ENCODE measurements around the gene MCCD1.

The MCCD1 gene

DNA sequence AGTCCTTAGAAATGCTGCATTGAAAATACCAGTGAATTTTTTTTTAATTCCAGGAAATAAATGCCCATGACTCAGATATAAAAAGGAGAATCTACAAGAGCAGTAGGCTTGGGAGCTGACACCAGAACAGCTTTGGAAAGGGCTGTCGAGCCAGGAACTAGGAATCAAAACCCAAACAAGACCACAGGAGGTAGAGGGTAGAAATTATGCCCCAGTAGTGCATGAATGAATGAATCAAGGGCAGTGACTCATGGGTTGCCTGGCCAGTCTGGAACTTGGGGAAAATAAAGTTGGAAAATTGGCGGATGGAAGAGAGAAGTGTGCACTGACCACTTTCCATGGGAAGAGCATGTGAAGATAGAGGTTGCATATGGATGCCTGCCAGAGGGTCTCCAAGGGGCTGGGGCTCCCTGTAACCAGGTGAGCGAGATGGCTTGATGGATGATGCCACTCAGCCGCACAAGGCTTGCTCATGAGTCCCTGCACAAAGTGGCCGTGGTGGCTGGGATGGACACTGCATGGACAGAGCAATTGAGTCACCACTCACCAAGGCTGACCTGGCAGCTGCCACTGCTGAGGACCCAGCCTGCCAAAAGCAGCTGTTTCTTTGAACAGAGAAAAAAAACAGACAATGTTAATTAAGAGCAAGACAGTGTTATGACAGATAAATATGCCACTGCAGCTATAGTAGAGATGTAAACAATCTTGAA lies 15.2 kb upstream of the MCCD1 start:
- DNase-seq (ENCODE audit: low spot score): no peak

DNA sequence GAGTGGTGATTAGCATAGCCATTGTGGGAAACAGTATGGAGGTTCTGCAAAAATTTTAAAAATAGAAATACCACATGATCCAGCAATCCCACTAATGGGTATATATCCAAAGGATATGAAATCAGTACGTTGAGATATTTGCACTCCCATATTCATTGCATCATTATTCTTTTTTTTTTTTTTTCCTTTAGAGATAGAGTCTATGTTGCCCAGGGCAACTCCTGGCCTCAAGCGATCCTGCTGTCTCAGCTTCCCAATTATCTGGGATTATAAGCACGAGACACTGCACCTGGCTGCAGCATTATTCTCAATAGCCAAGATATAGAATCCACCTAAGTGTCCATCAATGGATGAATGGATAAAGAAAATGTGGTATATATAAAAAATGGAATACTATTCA lies 6.9 kb upstream of the MCCD1 start:
- no peak for DNase-seq (ENCODE audit: low spot score)

DNA sequence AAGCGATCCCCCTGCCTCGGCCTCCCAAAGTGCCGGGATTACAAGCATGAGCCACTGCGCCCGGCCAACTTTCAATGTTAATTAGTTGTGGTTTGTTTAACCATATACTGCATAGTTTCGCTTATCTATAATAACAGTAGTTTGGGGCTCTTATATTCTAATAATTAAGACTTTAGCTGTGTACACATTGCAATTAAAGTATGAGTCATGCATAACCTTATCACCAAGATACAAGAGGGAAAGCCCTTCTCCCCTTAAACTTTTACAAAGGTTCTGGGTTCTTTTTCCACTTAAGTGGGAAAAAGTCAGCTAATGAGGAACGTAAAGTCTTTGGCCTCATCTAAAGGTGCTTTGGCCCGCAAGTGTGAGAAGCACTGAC lies 3.2 kb upstream of the MCCD1 start:
- no peak for DNase-seq (ENCODE audit: low spot score)

GRCh38 chr6:31525932-31526591 lies 2.7 kb upstream of the MCCD1 start:
- peak; percentile 26 for DNase-seq (ENCODE audit: low spot score)

DNA sequence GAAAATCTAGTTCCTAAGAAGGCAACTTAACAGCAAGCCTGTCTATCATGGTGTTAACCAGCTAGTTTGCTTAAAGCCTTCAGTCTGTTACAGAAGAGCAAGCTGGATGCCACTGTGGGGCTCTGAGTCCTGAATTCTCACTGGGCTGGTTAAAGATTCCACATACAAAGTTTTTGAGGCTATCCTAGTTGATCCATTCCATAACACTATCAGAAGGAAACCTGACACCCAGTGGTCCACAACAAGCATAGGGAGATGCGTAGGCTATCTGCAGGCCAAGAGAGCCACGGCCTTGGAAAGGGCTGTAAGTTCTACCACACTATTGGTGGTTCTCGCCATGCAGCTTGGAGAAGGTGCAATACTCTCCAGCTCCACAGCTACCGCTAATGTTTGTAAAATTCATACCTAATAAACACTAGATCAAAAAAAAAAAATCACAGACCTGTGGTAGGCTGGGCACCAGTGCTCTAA lies 420 bp upstream of the MCCD1 start:
- DNase-seq (ENCODE audit: low spot score): no peak

GRCh38 chr6:31529329-31530150 lies 778 bp downstream of the MCCD1 start:
- no peak for DNase-seq (ENCODE audit: low spot score)

DNA sequence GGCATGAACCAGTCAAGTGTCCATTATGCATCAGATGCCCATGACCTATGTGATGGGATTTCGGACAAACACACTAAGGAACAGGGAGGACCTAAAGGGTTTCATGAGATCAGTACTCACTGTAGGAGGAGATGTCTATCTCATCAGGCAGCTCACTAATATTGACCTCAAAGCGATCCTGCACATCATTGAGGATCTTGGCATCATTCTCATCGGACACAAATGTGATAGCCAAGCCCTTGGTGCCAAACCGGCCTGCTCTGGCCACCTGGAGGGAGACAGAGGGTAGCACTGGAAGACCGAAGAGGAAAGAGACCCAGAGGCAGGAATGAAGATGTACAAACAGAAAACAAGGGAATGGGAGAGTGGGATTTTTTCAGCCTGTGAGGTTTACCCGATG lies 1.9 kb downstream of the MCCD1 start:
- no peak for DNase-seq (ENCODE audit: low spot score)

DNA sequence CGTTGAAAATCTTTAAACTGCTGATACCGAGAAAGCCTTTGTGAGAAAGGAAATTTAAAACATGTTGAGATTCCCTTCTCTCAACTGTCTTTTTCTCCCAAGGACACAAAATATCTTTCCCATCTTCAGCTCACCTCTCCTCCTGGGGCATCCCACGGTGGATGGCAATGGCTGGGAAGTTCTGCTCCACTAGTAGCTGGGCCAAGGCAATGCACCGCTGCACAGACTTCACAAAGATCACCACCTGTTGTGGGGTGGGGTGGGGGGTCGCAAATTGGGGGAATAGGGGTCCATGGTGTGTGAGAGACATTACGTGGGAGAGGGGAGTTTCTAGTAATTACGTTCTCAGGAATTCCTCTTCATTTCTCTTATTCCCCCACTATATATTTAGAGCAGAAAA lies 2.4 kb downstream of the MCCD1 start:
- DNase-seq (ENCODE audit: low spot score): no peak

GRCh38 chr6:31531771-31532643 lies 3.2 kb downstream of the MCCD1 start:
- no peak for DNase-seq (ENCODE audit: low spot score)

DNA sequence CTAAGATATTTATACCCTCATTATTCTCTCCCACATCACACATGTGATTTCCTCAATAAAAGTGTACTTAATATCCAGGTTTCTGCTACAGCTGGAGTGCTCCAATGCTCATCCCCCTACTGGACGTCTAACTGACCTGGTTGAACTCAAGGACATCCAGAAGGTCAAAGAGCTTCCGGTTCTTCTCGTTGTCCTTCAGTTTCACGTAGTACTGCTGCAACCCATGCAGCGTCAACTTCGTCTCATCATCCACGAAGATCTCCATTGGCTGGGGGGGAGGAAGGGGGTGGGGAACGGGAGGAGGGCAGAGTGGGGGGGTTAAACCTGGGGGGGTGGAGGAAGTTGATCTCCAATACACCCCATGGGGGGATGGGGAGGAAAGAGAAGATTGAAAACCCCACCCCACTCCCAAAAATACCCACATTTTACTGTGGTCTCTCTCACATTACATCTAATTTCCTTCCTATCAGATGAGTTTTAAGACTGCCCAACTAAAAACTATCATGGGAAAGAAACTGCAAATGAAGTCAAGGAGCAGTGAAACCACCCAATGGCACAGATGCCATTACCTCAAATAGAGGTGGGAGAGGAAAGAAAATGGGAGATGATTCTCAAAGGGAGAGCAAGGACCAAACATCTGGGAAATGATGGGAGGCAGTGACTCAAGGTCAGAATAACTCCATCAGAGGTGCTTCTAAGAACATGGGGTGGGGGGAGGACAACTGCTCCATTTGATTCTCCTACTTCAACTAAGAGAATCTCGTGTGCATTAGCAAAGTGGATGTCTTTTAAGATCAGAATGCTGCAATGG lies 4.1 kb downstream of the MCCD1 start:
- DNase-seq (ENCODE audit: low spot score): no peak

DNA sequence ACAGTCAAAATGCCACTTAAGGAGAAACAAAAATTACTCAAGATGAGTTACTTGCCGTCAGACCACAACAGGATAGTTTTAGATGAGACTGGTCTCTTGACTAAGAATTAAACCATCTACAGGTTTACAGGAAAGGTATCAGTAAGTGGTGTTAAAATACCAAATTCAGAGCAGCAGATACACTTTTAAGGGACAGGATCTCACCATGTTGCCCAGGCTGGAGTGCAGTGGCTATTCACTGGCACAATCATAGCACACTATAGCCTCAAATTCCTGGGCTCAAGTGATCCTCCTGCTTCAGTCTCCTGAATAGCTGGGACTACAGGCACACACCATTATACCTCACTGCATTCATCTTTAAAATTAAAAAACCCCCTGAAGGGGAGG lies 4.7 kb downstream of the MCCD1 start:
- no peak for DNase-seq (ENCODE audit: low spot score)

DNA sequence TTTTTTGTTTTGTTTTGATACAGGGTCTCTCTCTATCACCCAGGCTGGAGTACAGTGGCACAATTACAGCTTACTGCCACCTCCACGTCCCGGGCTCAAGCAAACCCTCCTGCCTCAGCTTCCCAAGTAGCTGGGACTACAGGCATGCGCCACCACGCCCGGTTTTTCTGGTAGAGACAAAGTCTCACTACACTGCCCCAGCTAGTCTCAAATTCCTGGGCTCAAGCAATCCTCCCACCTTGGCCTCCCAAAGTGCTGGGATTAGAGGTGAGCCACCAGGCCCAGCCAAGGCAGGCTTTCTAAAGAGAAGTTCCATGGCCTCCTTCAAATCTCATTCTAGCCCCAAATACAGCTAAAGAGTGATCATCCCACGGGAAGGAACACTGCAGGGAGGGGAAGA lies 5.2 kb downstream of the MCCD1 start:
- no peak for DNase-seq (ENCODE audit: low spot score)

- DNase-seq (ENCODE audit: low spot score): no peak
These were observed 5.8 kb downstream of the MCCD1 start for GRCh38 chr6:31534521-31535040.

DNA sequence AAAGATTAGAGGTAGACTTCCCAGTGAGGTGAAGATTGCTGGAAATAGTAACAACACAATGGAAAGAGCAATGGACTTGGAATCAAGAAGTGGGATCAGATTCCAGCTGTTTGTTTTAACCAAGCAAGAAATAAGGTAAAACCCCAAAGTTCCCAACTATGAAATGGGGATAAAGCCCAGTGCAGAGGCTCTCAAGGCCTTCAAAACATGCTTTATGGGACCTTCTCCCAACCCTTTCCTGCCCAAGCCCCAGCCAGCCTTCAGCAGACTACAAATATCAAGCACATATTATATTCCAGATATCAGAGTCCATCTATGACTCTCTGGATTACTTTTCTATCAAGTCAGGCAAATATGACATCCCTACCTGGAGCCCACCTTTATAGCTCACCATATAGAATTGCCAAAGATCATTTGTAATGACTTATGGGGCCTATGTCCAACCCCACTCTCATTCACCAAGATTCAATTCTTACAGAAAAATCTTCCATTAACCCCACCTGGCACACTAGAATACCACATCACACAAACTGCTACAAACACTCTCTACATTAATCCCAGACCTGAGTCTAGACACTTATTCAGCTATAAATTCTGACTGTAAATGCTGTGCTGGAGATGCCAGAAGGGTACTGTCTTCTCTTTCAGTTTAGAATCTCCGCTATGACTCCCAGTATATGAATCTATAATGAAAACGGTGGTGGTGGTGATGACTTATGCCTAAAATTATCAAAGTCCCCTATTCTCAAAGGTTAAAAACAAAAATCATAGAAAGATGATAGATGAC lies 7.0 kb downstream of the MCCD1 start:
- DNase-seq (ENCODE audit: low spot score): no peak

- DNase-seq (ENCODE audit: low spot score): no peak
These were observed 10.1 kb downstream of the MCCD1 start for GRCh38 chr6:31538805-31539400.

- DNase-seq (ENCODE audit: low spot score): no peak
These were observed 11.9 kb downstream of the MCCD1 start for GRCh38 chr6:31540640-31541039.

DNA sequence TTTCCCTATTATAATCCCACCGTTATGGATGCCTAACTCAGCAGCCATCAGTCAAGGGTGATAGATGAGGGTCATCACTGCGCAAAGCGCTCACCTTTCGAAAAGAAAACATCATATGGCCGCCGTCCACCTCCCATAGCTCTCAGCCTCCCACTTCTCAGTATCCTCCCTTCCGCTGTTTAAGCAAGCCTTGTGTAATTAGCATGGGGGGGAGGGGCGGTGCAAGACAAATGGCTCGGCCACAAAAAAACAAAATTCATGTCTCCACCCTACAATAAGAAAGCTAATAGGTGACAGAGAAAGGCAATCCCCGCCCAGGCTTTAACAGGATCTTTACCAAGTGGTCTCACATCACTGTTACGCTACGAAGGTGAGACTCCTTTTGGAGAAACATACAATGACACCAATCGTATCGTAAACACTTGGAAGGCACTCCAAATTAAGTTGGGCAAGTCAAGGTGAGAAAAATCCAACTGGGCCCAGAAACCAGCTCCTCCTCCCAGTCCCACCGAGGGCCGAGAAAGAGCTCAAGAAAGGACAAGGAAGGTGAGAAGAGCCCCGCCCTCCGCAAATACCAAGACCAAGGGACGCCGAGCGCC lies 12.4 kb downstream of the MCCD1 start:
- no peak for DNase-seq (ENCODE audit: low spot score)

DNA sequence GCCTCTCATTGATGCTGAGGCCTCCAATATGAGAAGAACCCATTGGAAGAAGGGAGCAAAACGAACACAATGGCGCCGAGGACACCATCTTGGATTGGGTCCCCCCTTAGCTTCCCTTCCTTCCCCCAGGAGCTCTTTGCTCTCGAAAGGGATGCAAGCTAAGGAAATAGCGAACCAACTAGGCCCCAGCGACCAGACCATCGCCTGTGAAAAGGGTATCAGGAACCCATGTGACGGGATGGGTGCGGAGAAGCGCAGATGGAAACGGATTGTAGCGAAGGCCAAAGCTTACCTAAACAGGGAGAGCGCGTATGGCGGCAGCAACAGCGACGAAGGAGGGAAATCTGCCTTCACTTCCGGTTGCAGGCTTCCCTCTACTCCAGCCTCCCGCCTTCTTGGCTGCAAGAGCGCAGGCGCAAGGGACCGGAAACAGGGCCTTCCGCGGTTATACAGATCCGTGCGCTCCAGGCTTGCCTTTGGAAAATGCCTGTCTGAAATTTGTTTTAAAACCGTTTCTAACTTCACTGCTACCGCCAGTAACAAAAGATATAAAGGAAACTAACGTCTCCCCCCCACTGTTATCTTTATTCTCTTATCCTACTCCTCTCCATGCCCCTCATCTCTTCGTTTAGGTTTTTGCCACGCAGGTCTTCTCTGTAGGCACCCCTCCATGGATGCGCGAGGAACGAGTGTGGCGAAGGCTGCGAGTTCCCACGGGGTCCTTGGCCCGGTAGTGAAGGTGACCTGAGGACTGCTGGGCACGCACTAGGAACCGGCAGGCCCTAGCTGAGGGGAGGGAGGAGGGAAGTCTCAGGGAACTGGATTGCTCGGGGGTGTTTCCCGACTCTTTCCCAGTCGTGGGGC lies 13.1 kb downstream of the MCCD1 start, which contains the start of gene DDX39B:
TSS of gene DDX39B (minus strand) at position 346 of the 864 bp plus-strand sequence. CDS start 1,471 bp downstream, outside the sequence.
- peak; percentile 97 for DNase-seq (ENCODE audit: low spot score)
